OCI-LY7 (cell line): ENCODE measurements around the gene SPG11.

ENCODE experiments used
- EZH2phosphoT487 ChIP-seq: fragments of 200-600 bp; sonication (generic); IDR thresholded peaks from 2 replicates; pipeline ENCODE4 v1.6.1; 2018; ENCODE audit warnings: low read depth, borderline replicate concordance, mild to moderate bottlenecking, mixed run types, antibody characterized with exemption, low read length, moderate library complexity, mixed read lengths
- TF ChIP-seq, protein P1 (sequence below): fragments of 200-600 bp; sonication (generic); conservative IDR thresholded peaks from 2 replicates; pipeline ENCODE4 v1.5.1; 2014; ENCODE audit warnings: mild to moderate bottlenecking, antibody characterized with exemption, low read length, moderate library complexity, mixed read lengths

DNA sequence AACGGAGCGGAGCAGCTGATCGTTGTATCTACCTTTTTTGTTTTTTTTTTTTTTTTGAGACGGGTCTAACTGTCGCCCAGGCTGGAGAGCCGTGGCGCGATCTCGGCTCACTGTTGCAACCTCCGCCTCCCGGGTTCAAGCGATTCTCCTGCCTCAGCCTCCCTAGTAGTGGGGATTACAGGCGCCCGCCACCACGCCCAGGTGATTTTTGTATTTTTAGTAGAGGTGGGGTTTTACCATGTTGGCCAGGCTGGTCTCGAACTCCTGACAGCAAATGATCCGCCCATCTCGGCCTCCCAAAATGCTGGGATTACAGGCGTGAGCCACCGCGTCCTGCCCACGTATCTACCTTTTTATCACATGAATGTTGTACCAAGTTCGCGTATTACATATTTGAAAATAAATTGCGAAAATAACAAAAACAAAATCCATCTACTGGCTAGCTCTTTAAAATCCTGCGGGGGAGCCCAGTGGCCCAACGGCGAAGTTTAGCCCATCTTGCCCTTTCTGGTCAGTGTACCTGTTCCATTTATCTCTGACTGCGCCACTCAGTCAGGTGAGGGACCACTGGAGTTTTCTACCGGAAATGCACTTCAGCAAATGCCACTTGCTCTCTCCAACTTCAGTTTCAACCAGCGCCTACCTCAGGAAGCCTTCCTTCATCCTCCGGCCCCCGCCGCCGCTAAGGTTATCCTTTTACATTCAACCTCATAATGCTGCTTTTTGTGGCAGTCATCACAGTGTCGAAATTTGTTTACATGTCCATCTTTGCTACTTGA is 127.8 kb downstream of the SPG11 start:
- TF ChIP-seq, protein P1, sequence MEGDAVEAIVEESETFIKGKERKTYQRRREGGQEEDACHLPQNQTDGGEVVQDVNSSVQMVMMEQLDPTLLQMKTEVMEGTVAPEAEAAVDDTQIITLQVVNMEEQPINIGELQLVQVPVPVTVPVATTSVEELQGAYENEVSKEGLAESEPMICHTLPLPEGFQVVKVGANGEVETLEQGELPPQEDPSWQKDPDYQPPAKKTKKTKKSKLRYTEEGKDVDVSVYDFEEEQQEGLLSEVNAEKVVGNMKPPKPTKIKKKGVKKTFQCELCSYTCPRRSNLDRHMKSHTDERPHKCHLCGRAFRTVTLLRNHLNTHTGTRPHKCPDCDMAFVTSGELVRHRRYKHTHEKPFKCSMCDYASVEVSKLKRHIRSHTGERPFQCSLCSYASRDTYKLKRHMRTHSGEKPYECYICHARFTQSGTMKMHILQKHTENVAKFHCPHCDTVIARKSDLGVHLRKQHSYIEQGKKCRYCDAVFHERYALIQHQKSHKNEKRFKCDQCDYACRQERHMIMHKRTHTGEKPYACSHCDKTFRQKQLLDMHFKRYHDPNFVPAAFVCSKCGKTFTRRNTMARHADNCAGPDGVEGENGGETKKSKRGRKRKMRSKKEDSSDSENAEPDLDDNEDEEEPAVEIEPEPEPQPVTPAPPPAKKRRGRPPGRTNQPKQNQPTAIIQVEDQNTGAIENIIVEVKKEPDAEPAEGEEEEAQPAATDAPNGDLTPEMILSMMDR, result no peak
- no peak for TF ChIP-seq EZH2phosphoT487
